Right atrium auricular region (tissue), 2 donors: ENCODE measurements around the gene LINC01488. TPM values are rescaled to one million over a fixed set of nuclear protein-coding genes. Genes with fewer than 3 reads are reported as not detected.

Experiments
- DNase-seq: peaks from one replicate; pipeline ENCODE4 v3.0.0-alpha.2; 2019; ENCODE audit warnings: low spot score
- H3K27ac ChIP-seq, 2 donors: fragments of 200-600 bp; sonication (generic); 1 replicate in 1 of 2; 2 replicates in 1 of 2; pipeline ENCODE4 v1.5.1; 2016 to 2019
- H3K27me3 ChIP-seq, 2 donors: fragments of 200-600 bp; sonication (generic); one replicate each; pipeline versions ENCODE4 v1.5.1 to v1.6.0; 2017 to 2019
- H3K36me3 ChIP-seq: fragments of 200-600 bp; sonication (generic); one replicate; pipeline ENCODE4 v1.5.1; 2016
- H3K4me1 ChIP-seq, 2 donors: fragments of 200-600 bp; sonication (generic); one replicate each; pipeline versions ENCODE4 v1.5.1 to v1.6.0; 2017 to 2019
- H3K4me3 ChIP-seq, 2 donors: fragments of 200-600 bp; sonication (generic); 1 replicate in 1 of 2; 2 replicates in 1 of 2; pipeline ENCODE4 v1.5.1; 2017 to 2019; ENCODE audit warnings: mild to moderate bottlenecking in 1 of 2, moderate library complexity in 1 of 2
- H3K9me3 ChIP-seq, 2 donors: fragments of 200-600 bp; sonication (generic); one replicate each; pipeline ENCODE4 v1.5.1; 2019
- total RNA-seq, 2 donors: library from RNA; depleted of rRNA; stranded (reverse); fragments of >200 nt; gene quantifications; one replicate each; pipeline ENCODE4 v1.1.0, GENCODE V29; 2016
- TF ChIP-seq, protein P1 (sequence below), 2 donors: fragments of 200-600 bp; sonication (generic); IDR thresholded peaks; one replicate each; pipeline ENCODE4 v1.5.1; 2019; ENCODE audit warnings: antibody characterized with exemption in 2 of 2

The LINC01488 gene
- total RNA-seq, 2 donors from 2014 or later: not detected

DNA sequence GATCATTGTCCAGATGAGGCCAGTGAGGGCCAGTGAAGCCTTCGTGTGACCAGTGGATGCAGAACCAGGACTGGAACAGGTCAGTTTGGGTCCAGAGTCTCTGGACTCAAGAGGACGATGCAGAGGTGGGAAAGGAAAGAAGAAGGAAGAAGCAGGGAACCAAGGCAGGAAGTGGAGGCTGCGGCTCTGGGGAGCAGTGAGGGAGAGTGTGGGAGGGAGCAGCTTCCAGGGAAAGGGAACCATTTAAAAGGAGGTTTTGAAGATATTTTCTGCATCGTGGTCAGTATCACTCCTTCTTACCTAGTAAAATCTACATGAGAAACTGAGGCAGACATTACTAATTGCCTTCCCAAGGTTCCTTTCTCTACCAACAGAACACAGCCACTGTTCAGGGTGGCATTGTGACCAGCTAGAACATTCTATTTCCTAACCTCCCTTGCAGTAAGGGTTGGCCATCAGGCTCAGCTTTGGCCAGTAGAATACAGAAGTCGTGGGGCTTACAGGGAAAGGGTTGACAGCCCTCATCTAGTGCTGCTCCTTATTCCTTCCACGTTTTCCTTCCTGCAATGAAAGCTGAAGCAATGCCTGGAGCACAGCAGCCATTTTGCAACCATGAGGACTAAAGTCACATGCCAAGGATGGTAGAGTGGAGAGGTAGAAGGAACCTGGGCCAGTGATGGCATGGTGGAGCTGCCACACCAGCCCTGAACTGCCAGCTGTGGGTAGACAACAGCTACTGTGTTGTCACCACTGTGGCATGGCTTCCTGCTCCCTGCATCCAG lies 29.1 kb upstream of the LINC01488 start:
- no peak for DNase-seq
- Histone ChIP-seq H3K36me3 (no peaks in the 10 kb centered on the region), H3K9me3 (peaks cover 0 to 10% of the 10 kb centered on the region in 2 donors), H3K27me3 (no peaks in the 10 kb centered on the region), H3K27ac (no peak overlapping the region), H3K4me1 (peaks cover 0 to 23% of the 10 kb centered on the region in 2 donors), H3K4me3 (no peak overlapping the region)
- TF ChIP-seq, protein P1, sequence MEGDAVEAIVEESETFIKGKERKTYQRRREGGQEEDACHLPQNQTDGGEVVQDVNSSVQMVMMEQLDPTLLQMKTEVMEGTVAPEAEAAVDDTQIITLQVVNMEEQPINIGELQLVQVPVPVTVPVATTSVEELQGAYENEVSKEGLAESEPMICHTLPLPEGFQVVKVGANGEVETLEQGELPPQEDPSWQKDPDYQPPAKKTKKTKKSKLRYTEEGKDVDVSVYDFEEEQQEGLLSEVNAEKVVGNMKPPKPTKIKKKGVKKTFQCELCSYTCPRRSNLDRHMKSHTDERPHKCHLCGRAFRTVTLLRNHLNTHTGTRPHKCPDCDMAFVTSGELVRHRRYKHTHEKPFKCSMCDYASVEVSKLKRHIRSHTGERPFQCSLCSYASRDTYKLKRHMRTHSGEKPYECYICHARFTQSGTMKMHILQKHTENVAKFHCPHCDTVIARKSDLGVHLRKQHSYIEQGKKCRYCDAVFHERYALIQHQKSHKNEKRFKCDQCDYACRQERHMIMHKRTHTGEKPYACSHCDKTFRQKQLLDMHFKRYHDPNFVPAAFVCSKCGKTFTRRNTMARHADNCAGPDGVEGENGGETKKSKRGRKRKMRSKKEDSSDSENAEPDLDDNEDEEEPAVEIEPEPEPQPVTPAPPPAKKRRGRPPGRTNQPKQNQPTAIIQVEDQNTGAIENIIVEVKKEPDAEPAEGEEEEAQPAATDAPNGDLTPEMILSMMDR (IDR thresholded peaks at IDR 0.05): no peak

DNA sequence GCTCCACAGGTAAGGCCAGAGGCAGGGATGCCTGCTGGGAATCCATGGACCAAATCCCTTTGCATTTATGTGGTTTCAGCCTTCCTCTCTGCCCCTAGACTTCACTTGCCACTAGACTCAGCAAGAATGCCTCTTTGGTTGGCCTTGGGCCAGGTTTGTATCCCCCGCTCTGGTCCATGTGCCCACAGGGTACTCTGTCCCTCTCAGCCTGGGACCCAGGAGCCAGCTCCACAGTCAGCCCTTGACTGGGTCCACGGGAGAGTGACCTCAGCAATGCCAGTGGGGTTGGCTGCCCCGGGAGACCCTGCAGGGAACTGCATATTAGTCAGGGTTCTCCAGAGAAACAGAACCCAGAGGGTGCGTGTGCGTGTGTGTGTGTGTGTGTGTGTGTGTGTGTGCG lies 28.3 kb upstream of the LINC01488 start:
- Histone ChIP-seq H3K36me3 (no peaks in the 10 kb centered on the region), H3K4me1 (peaks cover 0 to 23% of the 10 kb centered on the region in 2 donors), H3K27ac (no peak overlapping the region), H3K9me3 (peaks cover 0 to 18% of the 10 kb centered on the region in 2 donors), H3K4me3 (no peak overlapping the region), H3K27me3 (no peaks in the 10 kb centered on the region)
- no peak for DNase-seq
- TF ChIP-seq, protein P1 (IDR thresholded peaks at IDR 0.05): no peak

DNA sequence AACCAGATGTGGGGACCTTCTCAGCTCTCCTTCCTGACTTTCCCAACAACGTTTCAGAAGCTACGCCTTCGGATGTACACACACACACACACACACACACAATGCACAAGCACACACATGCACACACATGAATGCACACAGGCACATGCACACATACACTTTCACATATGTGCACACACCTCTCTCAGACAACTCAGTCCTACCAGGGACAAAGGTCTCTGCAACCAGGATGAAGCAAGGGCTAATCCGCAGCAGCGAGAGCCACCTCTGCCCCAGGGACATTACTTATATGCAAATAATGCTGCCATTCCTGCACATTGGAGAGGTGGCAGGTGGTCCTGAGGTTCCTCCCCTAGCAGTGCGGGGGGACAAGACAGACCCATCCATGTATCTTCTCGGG lies 27.4 kb upstream of the LINC01488 start:
- TF ChIP-seq, protein P1 (IDR thresholded peaks at IDR 0.05): no peak
- DNase-seq: no peak
- Histone ChIP-seq H3K27me3 (no peaks in the 10 kb centered on the region), H3K27ac (no peak overlapping the region), H3K36me3 (no peaks in the 10 kb centered on the region), H3K4me3 (no peak overlapping the region), H3K4me1 (peaks cover 0 to 15% of the 10 kb centered on the region in 2 donors), H3K9me3 (peaks cover 0 to 20% of the 10 kb centered on the region in 2 donors)

DNA sequence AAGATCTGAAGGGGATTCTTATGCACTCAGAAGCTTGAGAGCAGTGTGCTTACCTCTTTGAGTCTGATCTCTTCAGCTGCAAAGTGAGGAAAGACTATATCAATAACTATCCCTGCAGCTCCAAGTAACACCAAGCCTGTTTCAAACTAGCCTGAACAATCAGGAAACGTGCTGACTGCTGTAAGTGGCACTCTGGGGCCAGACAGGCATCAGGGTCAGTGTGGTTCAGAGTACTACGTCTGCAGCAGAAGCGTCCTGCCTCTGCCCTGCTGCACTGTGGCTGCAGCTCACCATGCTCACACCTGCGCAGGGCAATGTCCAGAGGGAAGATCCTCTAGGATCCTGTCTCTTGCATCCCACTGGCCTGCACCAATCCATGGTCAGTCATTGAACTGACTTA lies 25.5 kb upstream of the LINC01488 start:
- TF ChIP-seq, protein P1 (IDR thresholded peaks at IDR 0.05): no peak
- no peak overlapping the region for H3K27ac ChIP-seq
- H3K36me3 ChIP-seq: no peaks in the 10 kb centered on the region
- H3K9me3 ChIP-seq: peaks cover 0 to 29% of the 10 kb centered on the region in 2 donors
- no peak overlapping the region for H3K4me3 ChIP-seq
- no peaks in the 10 kb centered on the region for H3K4me1 ChIP-seq
- no peaks in the 10 kb centered on the region for H3K27me3 ChIP-seq
- no peak for DNase-seq

DNA sequence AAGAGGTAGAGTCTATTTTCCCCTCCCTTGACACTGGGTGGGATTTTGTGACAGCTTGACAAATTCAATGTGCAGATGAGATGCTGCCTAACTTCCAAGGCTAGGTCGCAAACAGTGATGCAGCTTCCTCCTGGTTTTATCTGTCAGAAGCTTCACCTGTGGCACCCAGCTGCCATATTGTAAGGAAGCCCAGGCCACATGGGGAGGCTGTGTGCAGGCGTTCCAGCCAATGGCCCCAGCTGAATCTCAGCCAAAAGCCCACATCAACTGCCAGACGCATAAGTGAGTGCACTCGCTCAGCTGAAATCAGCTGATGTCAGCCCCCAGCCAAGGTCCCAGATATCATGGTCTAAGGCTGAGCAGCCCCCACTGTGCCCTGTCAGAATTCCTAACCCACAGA lies 24.8 kb upstream of the LINC01488 start:
- DNase-seq: no peak
- H3K27me3 ChIP-seq: no peaks in the 10 kb centered on the region
- TF ChIP-seq, protein P1 (IDR thresholded peaks at IDR 0.05): no peak
- H3K27ac ChIP-seq: no peak overlapping the region
- H3K36me3 ChIP-seq: no peaks in the 10 kb centered on the region
- peaks cover 0 to 32% of the 10 kb centered on the region in 2 donors for H3K9me3 ChIP-seq
- no peak overlapping the region for H3K4me3 ChIP-seq
- no peaks in the 10 kb centered on the region for H3K4me1 ChIP-seq
